Retinal pigment epithelial cell (primary cell): ENCODE results near the gene USP21.

ENCODE experiments used
- DNase-seq: peaks from one replicate; pipeline ENCODE4 v3.0.0-alpha.2; 2010; ENCODE audit warnings: low read depth
- H3K4me3 ChIP-seq: 2 replicates; pipeline ENCODE4 v1.5.1; 2011; ENCODE audit warnings: mild to moderate bottlenecking, low read length, control low read depth, moderate library complexity
- TF ChIP-seq, protein P1 (sequence below): conservative IDR thresholded peaks from 2 replicates; pipeline ENCODE4 v1.5.1; 2011; ENCODE audit warnings: low read depth, low read length, control low read depth, inconsistent platforms

Gene USP21

DNA sequence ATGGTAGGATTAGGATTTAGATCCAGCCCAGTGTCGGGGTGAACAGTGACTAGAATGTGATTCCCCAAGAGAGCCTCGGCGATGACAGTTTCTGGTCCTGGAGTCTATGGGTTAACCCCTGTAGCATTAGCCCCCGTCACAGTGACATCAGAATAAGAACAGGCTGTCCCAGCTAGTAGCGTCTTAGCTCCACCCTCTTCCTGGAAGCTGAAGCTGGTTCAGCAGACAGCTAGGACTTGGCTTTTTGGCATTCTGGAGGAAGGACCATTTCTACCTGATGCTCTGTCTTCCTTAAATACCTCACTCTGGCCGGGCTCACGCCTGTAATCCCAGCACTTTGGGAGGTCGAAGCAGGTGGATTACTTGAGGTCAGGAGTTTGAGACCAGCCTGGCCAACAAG is 47.9 kb downstream of the USP21 start:
- DNase-seq = no peak
- no peak overlapping the region for H3K4me3 ChIP-seq
- TF ChIP-seq, protein P1, sequence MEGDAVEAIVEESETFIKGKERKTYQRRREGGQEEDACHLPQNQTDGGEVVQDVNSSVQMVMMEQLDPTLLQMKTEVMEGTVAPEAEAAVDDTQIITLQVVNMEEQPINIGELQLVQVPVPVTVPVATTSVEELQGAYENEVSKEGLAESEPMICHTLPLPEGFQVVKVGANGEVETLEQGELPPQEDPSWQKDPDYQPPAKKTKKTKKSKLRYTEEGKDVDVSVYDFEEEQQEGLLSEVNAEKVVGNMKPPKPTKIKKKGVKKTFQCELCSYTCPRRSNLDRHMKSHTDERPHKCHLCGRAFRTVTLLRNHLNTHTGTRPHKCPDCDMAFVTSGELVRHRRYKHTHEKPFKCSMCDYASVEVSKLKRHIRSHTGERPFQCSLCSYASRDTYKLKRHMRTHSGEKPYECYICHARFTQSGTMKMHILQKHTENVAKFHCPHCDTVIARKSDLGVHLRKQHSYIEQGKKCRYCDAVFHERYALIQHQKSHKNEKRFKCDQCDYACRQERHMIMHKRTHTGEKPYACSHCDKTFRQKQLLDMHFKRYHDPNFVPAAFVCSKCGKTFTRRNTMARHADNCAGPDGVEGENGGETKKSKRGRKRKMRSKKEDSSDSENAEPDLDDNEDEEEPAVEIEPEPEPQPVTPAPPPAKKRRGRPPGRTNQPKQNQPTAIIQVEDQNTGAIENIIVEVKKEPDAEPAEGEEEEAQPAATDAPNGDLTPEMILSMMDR = no peak

DNA sequence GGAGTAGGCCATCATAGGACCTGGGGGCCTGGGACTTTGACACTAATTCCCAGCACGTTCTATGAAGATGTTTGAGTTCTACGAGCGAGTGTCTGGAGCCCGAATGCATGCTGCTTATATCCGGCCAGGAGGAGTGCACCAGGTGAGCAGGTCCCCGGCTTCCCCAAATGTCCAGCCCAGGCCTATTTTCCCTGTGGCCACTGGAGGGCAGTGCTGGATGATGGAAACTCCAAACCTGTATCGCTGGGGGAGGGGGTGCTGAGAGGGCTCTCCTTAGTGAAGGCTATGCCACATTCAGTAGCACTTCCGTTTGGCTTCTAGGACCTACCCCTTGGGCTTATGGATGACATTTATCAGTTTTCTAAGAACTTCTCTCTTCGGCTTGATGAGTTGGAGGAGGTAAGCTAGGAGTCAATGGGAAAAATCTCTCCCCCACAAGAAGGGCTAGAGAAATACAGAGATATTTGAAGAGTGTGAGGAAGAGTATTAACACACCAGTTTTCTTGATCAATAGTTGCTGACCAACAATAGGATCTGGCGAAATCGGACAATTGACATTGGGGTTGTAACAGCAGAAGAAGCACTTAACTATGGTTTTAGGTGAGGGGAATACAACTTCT is 50.6 kb downstream of the USP21 start:
- H3K4me3 ChIP-seq = no peak overlapping the region
- no peak for DNase-seq
- TF ChIP-seq, protein P1 = peak; percentile 97

DNA sequence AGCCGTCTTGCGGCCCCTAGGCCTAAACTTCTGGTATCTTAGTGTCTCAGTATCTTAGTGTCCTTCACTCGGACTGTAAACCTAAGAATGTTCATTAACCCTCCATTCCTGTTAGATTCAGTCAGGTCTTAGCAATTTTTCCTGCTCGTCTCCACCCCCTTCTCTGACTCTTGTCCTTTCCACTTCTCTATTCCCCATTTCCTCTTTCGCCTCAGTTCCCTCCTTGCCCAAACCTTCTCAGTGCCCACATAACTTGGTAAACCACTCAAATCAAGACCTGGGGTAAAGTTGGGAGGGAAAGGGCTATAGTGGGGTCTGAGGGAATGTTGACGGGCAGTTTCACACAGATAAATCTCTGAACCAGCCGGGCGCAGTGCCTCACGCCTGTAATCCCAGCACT is 55.1 kb downstream of the USP21 start:
- TF ChIP-seq, protein P1 = no peak
- no peak for DNase-seq
- no peak overlapping the region for H3K4me3 ChIP-seq

DNA sequence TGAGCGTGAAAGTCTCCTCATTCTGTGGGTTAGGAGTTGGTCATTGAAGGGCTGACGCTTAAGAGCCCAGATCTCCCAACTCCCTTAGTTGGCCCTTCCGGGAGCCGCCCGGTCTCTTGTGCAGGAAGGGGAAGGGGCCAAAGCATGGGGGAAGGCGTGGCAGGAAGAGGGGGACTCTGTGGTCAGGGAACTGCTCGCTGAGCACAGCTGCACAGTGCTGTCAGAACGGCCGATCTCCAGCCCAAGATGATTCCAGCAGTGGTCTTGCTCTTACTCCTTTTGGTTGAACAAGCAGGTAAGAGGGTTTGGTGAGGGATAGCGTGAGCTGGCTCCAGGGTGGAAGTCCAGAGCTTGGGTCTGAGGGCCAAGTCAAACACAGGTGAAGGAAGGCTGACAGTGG is 55.8 kb downstream of the USP21 start, which contains the start of gene FCER1G:
FCER1G (plus strand) TSS at position 220 of the 400 bp plus-strand sequence; CDS start at position 247, 27 bp downstream.
- TF ChIP-seq, protein P1 = no peak
- no peak within 1 kb of the TSS for H3K4me3 ChIP-seq
- no peak for DNase-seq
